Measurements from ENCODE around the gene MGRN1. TPM values are rescaled to one million over a fixed set of nuclear protein-coding genes. Genes with fewer than 3 reads are reported as not detected.

Gene MGRN1
- total RNA-seq, 1 donor from 2014 or later, result 127 TPM

- DNase-seq (ENCODE audit: low spot score), result no peak
Measured at GRCh38 chr16:4652561-4652960, 27.9 kb downstream of the MGRN1 start.

- peak; percentile 84 for DNase-seq (ENCODE audit: low spot score)
Measured at GRCh38 chr16:4654011-4654963, 29.7 kb downstream of the MGRN1 start.

GRCh38 chr16:4654964-4655590, 30.5 kb downstream of the MGRN1 start:
- DNase-seq (ENCODE audit: low spot score), result no peak

- DNase-seq (ENCODE audit: low spot score), result no peak
Measured at GRCh38 chr16:4655801-4656200, 31.2 kb downstream of the MGRN1 start.

GRCh38 chr16:4656221-4656620, 31.6 kb downstream of the MGRN1 start:
- DNase-seq (ENCODE audit: low spot score), result no peak

DNA sequence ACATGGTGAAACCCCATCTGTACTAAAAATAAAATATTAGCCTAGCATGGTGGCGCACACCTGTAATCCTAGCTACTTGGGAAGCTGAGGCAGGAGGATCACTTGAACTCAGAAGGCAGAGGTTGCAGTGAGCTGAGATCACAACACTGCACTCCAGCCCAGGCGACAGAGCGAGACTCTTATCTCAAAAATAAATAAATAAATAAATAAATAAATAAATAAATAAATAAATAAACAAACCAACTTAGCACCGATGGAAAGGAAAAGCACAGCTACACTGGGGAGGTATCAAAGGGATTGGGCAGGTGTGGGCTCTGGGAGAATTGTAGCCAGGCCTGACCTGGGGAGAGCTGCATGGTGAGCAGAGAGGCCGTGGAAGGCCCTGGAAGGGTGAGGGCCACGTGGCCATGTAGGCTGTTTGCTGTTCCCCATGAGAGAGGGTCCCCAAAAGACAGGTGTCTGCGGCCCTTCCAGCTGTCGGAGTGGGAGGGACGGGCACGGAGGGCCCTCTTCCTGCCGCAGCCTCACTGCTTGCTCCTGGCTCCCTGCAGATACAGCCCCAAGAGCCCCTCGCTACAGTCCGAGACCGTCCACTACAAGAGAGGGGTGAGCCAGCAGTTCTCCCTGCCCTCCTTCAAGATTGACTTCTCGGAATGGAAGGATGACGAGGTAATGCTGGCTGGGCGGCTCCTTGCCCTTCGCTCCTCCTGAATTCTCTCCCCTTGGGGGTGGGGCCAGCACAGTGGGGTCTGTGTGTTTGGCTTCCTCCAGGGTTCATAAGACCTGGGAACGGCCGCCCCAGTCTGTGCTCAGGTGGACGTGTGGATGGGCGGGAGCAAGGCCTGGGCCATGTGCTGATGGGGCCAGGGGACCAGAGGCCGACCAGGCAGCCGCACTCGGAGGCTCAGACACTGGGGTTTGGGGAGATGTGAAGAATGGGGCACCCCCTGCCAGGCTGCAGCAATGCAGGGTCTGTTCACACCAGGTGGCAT, 32.4 kb downstream of the MGRN1 start:
- no peak for DNase-seq (ENCODE audit: low spot score)

- DNase-seq (ENCODE audit: low spot score), result no peak
Measured at GRCh38 chr16:4659363-4660353, 35.0 kb downstream of the MGRN1 start.

DNA sequence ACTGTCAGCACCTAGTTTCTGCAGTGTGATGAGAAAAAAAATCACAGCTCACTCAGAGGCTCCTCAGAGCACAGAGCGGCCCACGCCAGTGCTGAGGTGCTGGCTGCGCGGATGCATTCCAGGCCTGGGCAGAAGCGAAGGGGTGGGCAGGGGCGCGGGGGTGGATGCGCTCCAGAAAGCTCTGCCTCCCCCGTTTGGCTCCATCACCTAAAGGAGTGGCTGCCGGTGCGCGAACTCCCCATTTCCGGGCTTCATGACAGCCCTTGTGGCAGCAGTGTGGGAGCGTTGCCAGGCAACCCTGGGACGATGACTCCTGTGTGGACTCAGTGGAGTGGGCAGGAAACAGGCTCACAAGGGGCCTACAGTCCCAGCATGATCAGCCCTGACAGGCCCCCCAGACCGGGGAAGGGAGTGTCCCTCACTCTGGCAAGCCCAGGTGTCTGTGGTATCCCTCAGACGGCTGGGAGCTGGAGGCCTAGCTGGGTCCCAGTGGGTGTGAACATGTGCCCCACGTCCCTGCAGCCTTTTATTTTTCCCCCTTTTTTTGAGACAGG, 35.9 kb downstream of the MGRN1 start:
- peak; percentile 72 for DNase-seq (ENCODE audit: low spot score)

- no peak for DNase-seq (ENCODE audit: low spot score)
Measured at GRCh38 chr16:4661661-4662060, 37.0 kb downstream of the MGRN1 start.

- DNase-seq (ENCODE audit: low spot score), result no peak
Measured at GRCh38 chr16:4663465-4663776, 38.8 kb downstream of the MGRN1 start.

DNA sequence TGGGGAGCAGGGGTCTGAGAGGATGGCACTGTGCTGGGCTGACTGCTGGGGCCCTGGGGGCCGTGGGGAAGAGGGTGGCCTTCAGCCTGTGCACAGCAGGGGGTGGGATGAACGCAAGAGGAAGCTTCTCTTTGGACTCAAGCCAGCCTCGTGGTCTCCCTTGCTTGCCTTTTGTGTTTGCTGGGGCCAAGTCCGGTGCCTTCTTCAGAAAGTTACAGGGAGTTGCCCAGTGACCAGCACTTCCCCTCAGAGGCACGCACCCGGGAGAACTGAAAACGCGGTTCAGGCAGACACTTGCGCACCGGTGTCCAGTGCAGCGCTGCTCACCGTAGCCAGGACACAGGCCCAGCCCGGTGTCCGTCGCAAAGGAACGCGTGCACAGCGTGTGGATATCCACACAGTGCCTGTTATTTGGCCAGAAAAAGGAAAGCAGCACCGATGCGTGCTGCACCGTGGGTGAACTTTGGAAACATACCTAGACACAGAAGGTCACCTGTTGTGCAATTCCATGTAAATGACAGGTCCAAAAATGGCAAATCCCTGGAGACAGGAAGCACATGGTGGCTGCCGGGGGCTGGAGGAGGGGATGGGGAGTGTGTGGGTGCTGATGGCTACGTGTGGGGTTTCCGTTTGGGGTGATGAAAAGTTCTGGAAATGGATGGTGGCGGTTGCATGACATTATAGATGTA, 39.3 kb downstream of the MGRN1 start:
- peak; percentile 76 for DNase-seq (ENCODE audit: low spot score)

DNA sequence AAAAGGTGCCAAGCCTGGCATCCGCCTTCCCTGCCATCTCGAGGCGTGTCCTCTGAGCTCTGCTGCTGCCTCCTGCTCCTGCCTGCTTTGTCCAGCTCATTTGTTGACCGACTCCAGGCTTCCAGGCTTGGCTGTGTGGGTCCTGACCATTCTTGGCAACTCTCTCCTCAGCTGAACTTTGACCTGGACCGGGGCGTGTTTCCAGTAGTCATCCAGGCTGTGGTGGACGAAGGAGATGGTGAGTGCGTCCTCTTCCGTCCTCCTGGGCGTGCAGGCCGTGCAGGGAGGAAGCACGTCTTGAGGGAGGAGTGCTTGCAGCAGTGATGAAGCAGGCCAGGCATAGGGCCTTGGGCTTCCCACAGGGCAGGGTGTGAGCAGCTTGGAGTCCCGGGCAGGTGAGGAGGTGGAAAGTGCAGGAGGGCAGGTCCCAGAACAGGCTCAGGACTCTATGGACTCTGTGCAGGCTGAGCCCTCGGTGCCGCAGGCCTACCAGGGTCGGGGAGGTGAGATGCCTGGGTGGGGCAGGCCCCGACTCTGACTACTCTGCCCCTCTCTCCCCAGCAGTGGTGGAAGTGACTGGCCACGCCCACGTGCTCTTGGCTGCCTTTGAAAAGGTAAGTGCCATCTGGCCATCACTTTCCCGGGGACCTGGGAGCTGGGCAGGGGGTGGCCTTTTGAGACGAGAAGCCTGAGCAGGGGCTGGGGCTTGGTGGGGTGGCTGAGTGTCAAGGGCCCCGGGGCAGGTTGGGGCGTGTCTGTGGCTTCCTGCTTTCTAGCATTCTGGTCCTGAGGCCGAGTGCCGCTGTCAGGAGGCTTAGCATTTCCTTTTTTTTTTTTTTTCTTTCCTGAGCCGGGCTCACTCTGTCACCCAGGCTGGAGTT, 40.2 kb downstream of the MGRN1 start:
- peak; percentile 84 for DNase-seq (ENCODE audit: low spot score)

GRCh38 chr16:4666537-4667202, 42.0 kb downstream of the MGRN1 start:
- no peak for DNase-seq (ENCODE audit: low spot score)

GRCh38 chr16:4667203-4667963, 42.8 kb downstream of the MGRN1 start:
- DNase-seq (ENCODE audit: low spot score), result no peak

GRCh38 chr16:4668313-4668960, 43.8 kb downstream of the MGRN1 start:
- DNase-seq (ENCODE audit: low spot score), result no peak

DNA sequence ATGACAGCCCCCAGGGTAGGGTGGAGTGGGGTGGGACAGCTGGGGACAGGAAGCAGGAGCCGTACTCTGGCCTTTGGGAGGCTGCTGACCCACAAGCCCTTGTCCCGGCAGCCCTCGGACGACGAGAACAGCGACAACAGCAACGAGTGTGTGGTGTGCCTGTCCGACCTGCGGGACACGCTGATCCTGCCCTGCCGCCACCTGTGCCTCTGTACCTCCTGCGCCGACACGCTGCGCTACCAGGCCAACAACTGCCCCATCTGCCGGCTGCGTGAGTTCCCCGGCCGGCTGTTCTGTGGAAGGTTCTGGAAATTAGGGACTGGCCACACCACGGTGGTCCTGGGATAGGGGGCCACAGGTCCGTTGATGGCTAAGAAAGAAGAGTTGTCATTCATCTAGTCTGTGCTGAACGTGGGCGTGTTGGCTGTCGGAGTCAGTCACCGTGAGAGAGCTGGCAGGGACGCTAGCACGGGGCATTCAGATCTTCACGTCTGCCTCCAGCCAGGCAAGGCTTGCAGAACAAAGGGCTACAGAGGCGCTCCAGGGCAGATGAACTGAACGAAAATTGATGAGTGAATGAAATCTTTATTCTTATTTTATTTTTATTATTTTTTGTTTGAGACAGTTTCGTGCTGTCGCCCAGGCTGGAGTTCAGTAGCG, 48.9 kb downstream of the MGRN1 start:
- DNase-seq (ENCODE audit: low spot score), result no peak
